Esophagus muscularis mucosa (tissue), 3 donors: ENCODE data around the gene AKT2.

Source experiments
- POLR2A ChIP-seq: fragments of 450-650 bp; IDR thresholded peaks from one replicate; pipeline ENCODE4 v1.6.1; 2017; ENCODE audit warnings: antibody characterized with exemption, moderate library complexity, mild to moderate bottlenecking, low read depth
- POLR2AphosphoS5 ChIP-seq, 2 donors: sonication (generic); formaldehyde crosslinking; IDR thresholded peaks; one replicate each; pipeline ENCODE4 v1.6.1; 2017; ENCODE audit warnings: antibody characterized with exemption in 2 of 2
- TF ChIP-seq, protein P1 (sequence below), 3 experiments: fragments of 200-600 bp in 2 of 3; fragments of 450-650 bp in 1 of 3; sonication (generic) in 2 of 3; IDR thresholded peaks; one replicate each; pipeline ENCODE4 v1.5.1; 2017 to 2019; ENCODE audit warnings: antibody characterized with exemption in 3 of 3, mild to moderate bottlenecking in 2 of 3, moderate library complexity in 1 of 3

DNA sequence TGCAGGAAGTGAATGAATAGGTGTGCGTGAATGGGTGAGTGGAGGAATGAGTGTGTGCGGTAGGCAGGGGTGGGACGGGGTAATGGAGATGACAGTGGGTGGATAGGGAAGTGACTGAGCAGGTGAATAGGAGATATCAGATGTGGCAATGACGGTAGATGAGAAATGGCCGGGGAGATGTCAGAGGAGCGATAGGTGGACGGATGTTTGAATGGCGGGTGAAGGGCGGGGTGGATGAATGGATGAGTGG, 68.4 kb downstream of the AKT2 start:
- TF ChIP-seq POLR2A (no peak), POLR2AphosphoS5 (IDR thresholded peaks at IDR 0.05) (no peak)
- TF ChIP-seq, protein P1, sequence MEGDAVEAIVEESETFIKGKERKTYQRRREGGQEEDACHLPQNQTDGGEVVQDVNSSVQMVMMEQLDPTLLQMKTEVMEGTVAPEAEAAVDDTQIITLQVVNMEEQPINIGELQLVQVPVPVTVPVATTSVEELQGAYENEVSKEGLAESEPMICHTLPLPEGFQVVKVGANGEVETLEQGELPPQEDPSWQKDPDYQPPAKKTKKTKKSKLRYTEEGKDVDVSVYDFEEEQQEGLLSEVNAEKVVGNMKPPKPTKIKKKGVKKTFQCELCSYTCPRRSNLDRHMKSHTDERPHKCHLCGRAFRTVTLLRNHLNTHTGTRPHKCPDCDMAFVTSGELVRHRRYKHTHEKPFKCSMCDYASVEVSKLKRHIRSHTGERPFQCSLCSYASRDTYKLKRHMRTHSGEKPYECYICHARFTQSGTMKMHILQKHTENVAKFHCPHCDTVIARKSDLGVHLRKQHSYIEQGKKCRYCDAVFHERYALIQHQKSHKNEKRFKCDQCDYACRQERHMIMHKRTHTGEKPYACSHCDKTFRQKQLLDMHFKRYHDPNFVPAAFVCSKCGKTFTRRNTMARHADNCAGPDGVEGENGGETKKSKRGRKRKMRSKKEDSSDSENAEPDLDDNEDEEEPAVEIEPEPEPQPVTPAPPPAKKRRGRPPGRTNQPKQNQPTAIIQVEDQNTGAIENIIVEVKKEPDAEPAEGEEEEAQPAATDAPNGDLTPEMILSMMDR (IDR thresholded peaks at IDR 0.05), result no peak
